Calu3 (cell line): ENCODE measurements around the gene SIRPG. TPM values are rescaled to one million over a fixed set of nuclear protein-coding genes. Genes with fewer than 3 reads are reported as not detected.
A peak's percentile ranks its signal among the peaks of the same experiment; 100 is the strongest.
"Not testable (repeated sequence)": the region's sequence is repeated elsewhere in the genome, so short reads cannot be mapped to it uniquely, and the experiment has no call there.

Experiments
- Bru-seq: library from RNA; stranded (reverse); fragments of 400-500 nt; gene quantifications from one replicate; lab custom pipeline; 2021; lab: Mats Ljungman, UMichigan
- BruChase-seq, 2 experiments: library from RNA; stranded (reverse); fragments of 400-500 nt; gene quantifications; one replicate each; lab custom pipeline; 2021; lab: Mats Ljungman, UMichigan
- BruUV-seq: library from RNA; stranded (reverse); fragments of 400-500 nt; replicated peaks from 2 replicates; lab custom pipeline; 2021; lab: Mats Ljungman, UMichigan
- CTCF ChIA-PET: fragments of 300-600 bp; sonication (Branson Sonifier 250); formaldehyde crosslinking; loops from one replicate; lab custom pipeline; 2022; ENCODE audit warnings: antibody characterized with exemption; lab: Charles Lee
- DNase-seq: peaks from one replicate; pipeline ENCODE4 v3.0.0; 2022
- H3K27ac Mint-ChIP-seq: one replicate; pipeline ENCODE4 v1.8.0; 2022; ENCODE audit warnings: mixed read lengths; ENCODE audit not compliant: unreplicated experiment
- H3K27me3 Mint-ChIP-seq: one replicate; pipeline ENCODE4 v1.8.0; 2022; ENCODE audit warnings: mixed read lengths; ENCODE audit not compliant: unreplicated experiment
- H3K36me3 Mint-ChIP-seq: one replicate; pipeline ENCODE4 v1.8.0; 2022; ENCODE audit warnings: mild to moderate bottlenecking, moderate library complexity, mixed read lengths; ENCODE audit not compliant: insufficient read depth, unreplicated experiment
- H3K4me1 Mint-ChIP-seq: one replicate; pipeline ENCODE4 v1.8.0; 2022; ENCODE audit warnings: mild to moderate bottlenecking, low read depth, mixed read lengths; ENCODE audit not compliant: unreplicated experiment
- H3K4me3 Mint-ChIP-seq: one replicate; pipeline ENCODE4 v1.8.0; 2022; ENCODE audit warnings: mild to moderate bottlenecking, low read depth, moderate library complexity, mixed read lengths; ENCODE audit not compliant: unreplicated experiment
- H3K9me3 Mint-ChIP-seq: one replicate; pipeline ENCODE4 v1.8.0; 2022; ENCODE audit warnings: low read depth, mixed read lengths; ENCODE audit not compliant: unreplicated experiment
- intact Hi-C: fragments of 100-400 bp; cut with micrococcal nuclease; formaldehyde crosslinking; loops from one replicate; pipeline ENCODE4 v1.10.0; 2022; ENCODE audit not compliant: unreplicated experiment
- long read RNA-seq: library from polyadenylated mRNA; stranded (forward); transcript quantifications from one replicate; pipeline ENCODE4 v2.0.0, GENCODE V29; 2022
- total RNA-seq: library from RNA; stranded (reverse); gene quantifications from 2 replicates; pipeline ENCODE4 v1.2.3, GENCODE V29; 2022
- TF ChIP-seq, protein P1 (sequence below): fragments of 200-600 bp; IDR thresholded peaks from one replicate; pipeline ENCODE4 v1.8.0; 2022; ENCODE audit warnings: antibody characterized with exemption; ENCODE audit not compliant: unreplicated experiment

SIRPG gene
- not detected in 2 replicates for total RNA-seq
- percentile 6 among the genes with signal in this experiment for Bru-seq, nascent RNA
- not detected for BruChase-seq, experiment 1, labeled RNA remaining after a 6-hour chase
- not detected for BruChase-seq, experiment 2, labeled RNA remaining after a 2-hour chase
- long read RNA-seq, partial matches to known transcripts, result 1 of 1 reads
- long read RNA-seq, other reads (novel, unspliced or antisense), result 0 of 1 reads

GRCh38 chr20:1657556-1658334 lies at the start of gene SIRPG:
TSS of gene SIRPG (minus strand) at chr20:1657779. CDS start at chr20:1657714, 65 bp downstream.
- TF ChIP-seq, protein P1, sequence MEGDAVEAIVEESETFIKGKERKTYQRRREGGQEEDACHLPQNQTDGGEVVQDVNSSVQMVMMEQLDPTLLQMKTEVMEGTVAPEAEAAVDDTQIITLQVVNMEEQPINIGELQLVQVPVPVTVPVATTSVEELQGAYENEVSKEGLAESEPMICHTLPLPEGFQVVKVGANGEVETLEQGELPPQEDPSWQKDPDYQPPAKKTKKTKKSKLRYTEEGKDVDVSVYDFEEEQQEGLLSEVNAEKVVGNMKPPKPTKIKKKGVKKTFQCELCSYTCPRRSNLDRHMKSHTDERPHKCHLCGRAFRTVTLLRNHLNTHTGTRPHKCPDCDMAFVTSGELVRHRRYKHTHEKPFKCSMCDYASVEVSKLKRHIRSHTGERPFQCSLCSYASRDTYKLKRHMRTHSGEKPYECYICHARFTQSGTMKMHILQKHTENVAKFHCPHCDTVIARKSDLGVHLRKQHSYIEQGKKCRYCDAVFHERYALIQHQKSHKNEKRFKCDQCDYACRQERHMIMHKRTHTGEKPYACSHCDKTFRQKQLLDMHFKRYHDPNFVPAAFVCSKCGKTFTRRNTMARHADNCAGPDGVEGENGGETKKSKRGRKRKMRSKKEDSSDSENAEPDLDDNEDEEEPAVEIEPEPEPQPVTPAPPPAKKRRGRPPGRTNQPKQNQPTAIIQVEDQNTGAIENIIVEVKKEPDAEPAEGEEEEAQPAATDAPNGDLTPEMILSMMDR, result no peak
- intact Hi-C loops, result no loop called here
- Mint-ChIP-seq H3K4me3 (no peak within 1 kb of the TSS), H3K27me3 (no peaks in the 10 kb centered on the region), H3K36me3 (no peaks in the 10 kb centered on the region), H3K27ac (no peak within 1 kb of the TSS), H3K9me3 (peaks cover 3% of the 10 kb centered on the region), H3K4me1 (peaks cover 7% of the 10 kb centered on the region)
- CTCF ChIA-PET, result no interaction called here
- BruUV-seq, result no TSS peak
- DNase-seq, result no peak

GRCh38 chr20:1706887-1707286 lies 49.3 kb upstream of the SIRPG start:
- BruUV-seq, H3K4me1 Mint-ChIP-seq, H3K36me3 Mint-ChIP-seq, DNase-seq, H3K27ac Mint-ChIP-seq, intact Hi-C loops, CTCF ChIA-PET, H3K4me3 Mint-ChIP-seq, H3K9me3 Mint-ChIP-seq: not testable (repeated sequence)
- peaks cover 37% of the 10 kb centered on the region for H3K27me3 Mint-ChIP-seq

DNA sequence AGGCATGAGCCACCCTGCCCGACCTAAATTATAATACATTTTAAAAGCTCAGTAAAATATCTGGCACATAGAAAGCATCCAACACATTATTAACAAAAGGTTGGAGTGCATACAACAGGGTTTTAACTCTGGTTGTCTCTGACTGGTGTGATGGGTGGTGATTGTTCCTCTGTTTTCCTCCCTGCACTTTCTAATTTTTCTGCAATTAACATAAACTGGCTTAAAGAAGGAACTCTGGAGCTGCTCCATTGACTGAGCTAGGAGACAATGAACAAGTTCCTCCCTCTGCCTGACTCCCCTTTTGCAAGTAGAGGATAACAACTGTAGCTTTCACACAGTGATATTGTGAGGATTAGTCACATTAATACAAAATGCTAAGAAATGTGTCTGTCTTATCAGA lies 48.5 kb upstream of the SIRPG start:
- no TSS peak for BruUV-seq
- CTCF ChIA-PET, result interaction anchor here (0.8 kb wide), 1 partner anchor 202 kb away, joined by 4 read pairs; no protein-coding TSS in a partner anchor
- H3K4me3 Mint-ChIP-seq, result no peak overlapping the region
- no peaks in the 10 kb centered on the region for H3K4me1 Mint-ChIP-seq
- H3K9me3 Mint-ChIP-seq, result peaks cover 2% of the 10 kb centered on the region
- TF ChIP-seq, protein P1, result no peak
- no peaks in the 10 kb centered on the region for H3K36me3 Mint-ChIP-seq
- H3K27me3 Mint-ChIP-seq, result peaks cover 31% of the 10 kb centered on the region
- no peak for DNase-seq
- H3K27ac Mint-ChIP-seq, result no peak overlapping the region
- intact Hi-C loops, result no loop called here

- H3K27me3 Mint-ChIP-seq, result peaks cover 40% of the 10 kb centered on the region
- intact Hi-C loops, result no loop called here
- no TSS peak for BruUV-seq
Observed at GRCh38 chr20:1702855-1703254, 45.3 kb upstream of the SIRPG start.

More at GRCh38 chr20:1702855-1703254, 45.3 kb upstream of the SIRPG start:
- TF ChIP-seq, protein P1, result no peak
- Mint-ChIP-seq H3K9me3 (no peaks in the 10 kb centered on the region), H3K4me3 (no peak overlapping the region), H3K4me1 (no peaks in the 10 kb centered on the region), H3K27ac (no peak overlapping the region), H3K36me3 (peaks cover 3% of the 10 kb centered on the region)
- CTCF ChIA-PET, result no interaction called here
- no peak for DNase-seq
